Measurements from ENCODE around the gene ZFAND2A.

DNA sequence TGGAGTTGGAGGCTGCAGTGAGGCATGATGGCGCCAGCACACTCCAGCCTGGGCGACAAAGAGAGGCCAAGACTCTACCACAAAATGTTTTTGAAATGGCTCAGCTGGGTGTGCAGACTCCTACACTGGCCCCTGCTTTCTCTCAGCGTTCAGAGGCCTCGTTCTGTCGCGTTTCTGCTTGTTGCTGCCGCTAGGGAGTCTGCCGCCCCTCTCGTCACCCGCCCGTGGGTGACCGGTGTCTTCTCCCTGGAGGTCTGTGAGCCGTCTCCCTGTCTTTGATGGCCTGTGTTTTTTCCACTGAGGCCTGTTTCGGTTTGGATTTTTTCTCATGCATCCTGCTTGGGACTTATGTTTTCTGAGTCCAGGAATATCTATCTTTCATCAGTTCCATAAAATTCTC is 49.1 kb upstream of the ZFAND2A start:
- TF ChIP-seq, protein P1, sequence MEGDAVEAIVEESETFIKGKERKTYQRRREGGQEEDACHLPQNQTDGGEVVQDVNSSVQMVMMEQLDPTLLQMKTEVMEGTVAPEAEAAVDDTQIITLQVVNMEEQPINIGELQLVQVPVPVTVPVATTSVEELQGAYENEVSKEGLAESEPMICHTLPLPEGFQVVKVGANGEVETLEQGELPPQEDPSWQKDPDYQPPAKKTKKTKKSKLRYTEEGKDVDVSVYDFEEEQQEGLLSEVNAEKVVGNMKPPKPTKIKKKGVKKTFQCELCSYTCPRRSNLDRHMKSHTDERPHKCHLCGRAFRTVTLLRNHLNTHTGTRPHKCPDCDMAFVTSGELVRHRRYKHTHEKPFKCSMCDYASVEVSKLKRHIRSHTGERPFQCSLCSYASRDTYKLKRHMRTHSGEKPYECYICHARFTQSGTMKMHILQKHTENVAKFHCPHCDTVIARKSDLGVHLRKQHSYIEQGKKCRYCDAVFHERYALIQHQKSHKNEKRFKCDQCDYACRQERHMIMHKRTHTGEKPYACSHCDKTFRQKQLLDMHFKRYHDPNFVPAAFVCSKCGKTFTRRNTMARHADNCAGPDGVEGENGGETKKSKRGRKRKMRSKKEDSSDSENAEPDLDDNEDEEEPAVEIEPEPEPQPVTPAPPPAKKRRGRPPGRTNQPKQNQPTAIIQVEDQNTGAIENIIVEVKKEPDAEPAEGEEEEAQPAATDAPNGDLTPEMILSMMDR (conservative IDR thresholded peaks at IDR 0.05) = no peak
- TF ChIP-seq EZH2 (IDR thresholded peaks at IDR 0.05; ENCODE audit: low read depth) = no peak

All from PC-9 (cell line).